MCF 10A (cell line): ENCODE measurements around the gene SREK1. TPM values are rescaled to one million over a fixed set of nuclear protein-coding genes. Genes with fewer than 3 reads are reported as not detected.

Experiments used
- BruUV-seq: library from RNA; stranded (reverse); fragments of 400-500 nt; replicated peaks from 2 replicates; lab custom pipeline; 2021; lab: Mats Ljungman, UMichigan
- CTCF ChIA-PET: fragments of 300-600 bp; sonication (Branson Sonifier 250); formaldehyde crosslinking; extraction: SDS; loops from one replicate; lab custom pipeline; 2021; ENCODE audit warnings: antibody characterized with exemption, inconsistent platforms; lab: Yijun Ruan, JAX
- POLR2A ChIA-PET: fragments of 300-600, 350-650 bp; sonication (Branson Sonifier 250); formaldehyde crosslinking; extraction: SDS; loops from one replicate; lab custom pipeline; 2020; ENCODE audit warnings: antibody characterized with exemption, inconsistent platforms; lab: Yijun Ruan, JAX
- DNase-seq: peaks from one replicate; pipeline ENCODE4 v3.0.0-alpha.2; 2018; ENCODE audit not compliant: unreplicated experiment
- H3K27ac Mint-ChIP-seq: one replicate; pipeline ENCODE4 v1.8.0; 2022; ENCODE audit warnings: mild to moderate bottlenecking, low read depth, mixed read lengths; ENCODE audit not compliant: unreplicated experiment
- H3K27me3 Mint-ChIP-seq: one replicate; pipeline ENCODE4 v1.8.0; 2022; ENCODE audit warnings: mixed read lengths; ENCODE audit not compliant: insufficient read depth, unreplicated experiment
- H3K36me3 Mint-ChIP-seq: one replicate; pipeline ENCODE4 v1.8.0; 2022; ENCODE audit warnings: mild to moderate bottlenecking, moderate library complexity, mixed read lengths; ENCODE audit not compliant: insufficient read depth, unreplicated experiment
- H3K4me1 Mint-ChIP-seq: one replicate; pipeline ENCODE4 v1.8.0; 2022; ENCODE audit warnings: mixed read lengths; ENCODE audit not compliant: insufficient read depth, unreplicated experiment
- H3K4me3 Mint-ChIP-seq: one replicate; pipeline ENCODE4 v1.8.0; 2022; ENCODE audit warnings: mild to moderate bottlenecking, moderate library complexity, mixed read lengths; ENCODE audit not compliant: unreplicated experiment
- H3K9me3 Mint-ChIP-seq: one replicate; pipeline ENCODE4 v1.8.0; 2022; ENCODE audit warnings: mixed read lengths; ENCODE audit not compliant: unreplicated experiment
- CTCF ChIP-seq: fragments of 200-600 bp; IDR thresholded peaks from one replicate; pipeline ENCODE4 v1.8.0; 2022; ENCODE audit warnings: antibody characterized with exemption, mild to moderate bottlenecking; ENCODE audit not compliant: unreplicated experiment
- intact Hi-C: fragments of 100-400 bp; cut with micrococcal nuclease; formaldehyde crosslinking; loops from 2 replicates; pipeline ENCODE4 v1.14.1; 2022
- total RNA-seq: library from RNA; stranded (reverse); gene quantifications from 2 replicates; pipeline ENCODE4 v1.2.3, GENCODE V29; 2022

The SREK1 gene
- total RNA-seq, 1 experiment from 2014 or later, result 102 TPM

GRCh38 chr5:66139318-66139712 lies 4.8 kb upstream of the SREK1 start:
- TF ChIP-seq CTCF, result no peak
- DNase-seq, result no peak
- intact Hi-C loops, result no loop called here

GRCh38 chr5:66142417-66142816 lies 1.7 kb upstream of the SREK1 start:
- BruUV-seq, result no TSS peak
- Mint-ChIP-seq H3K9me3 (no peaks in the 10 kb centered on the region), H3K4me1 (peaks cover 3% of the 10 kb centered on the region), H3K36me3 (peaks cover 10% of the 10 kb centered on the region), H3K27ac (no peak overlapping the region), H3K27me3 (no peaks in the 10 kb centered on the region), H3K4me3 (no peak overlapping the region)
- intact Hi-C loops, result no loop called here
- DNase-seq, result no peak
- ChIA-PET CTCF (no interaction called here), POLR2A (interaction anchor here (0.7 to 2.3 kb wide), 4 partner anchors 8 to 517 kb away, joined by 3 to 13 read pairs (median 4); no protein-coding TSS in a partner anchor)
- TF ChIP-seq CTCF, result no peak

More at GRCh38 chr5:66139318-66139712, 4.8 kb upstream of the SREK1 start:
- Mint-ChIP-seq H3K27ac (no peak overlapping the region), H3K4me1 (peaks cover 6% of the 10 kb centered on the region), H3K4me3 (no peak overlapping the region), H3K27me3 (no peaks in the 10 kb centered on the region), H3K9me3 (no peaks in the 10 kb centered on the region), H3K36me3 (peaks cover under 1% of the 10 kb centered on the region)
- BruUV-seq, result no TSS peak
- ChIA-PET CTCF (no interaction called here), POLR2A (no interaction called here)

DNA sequence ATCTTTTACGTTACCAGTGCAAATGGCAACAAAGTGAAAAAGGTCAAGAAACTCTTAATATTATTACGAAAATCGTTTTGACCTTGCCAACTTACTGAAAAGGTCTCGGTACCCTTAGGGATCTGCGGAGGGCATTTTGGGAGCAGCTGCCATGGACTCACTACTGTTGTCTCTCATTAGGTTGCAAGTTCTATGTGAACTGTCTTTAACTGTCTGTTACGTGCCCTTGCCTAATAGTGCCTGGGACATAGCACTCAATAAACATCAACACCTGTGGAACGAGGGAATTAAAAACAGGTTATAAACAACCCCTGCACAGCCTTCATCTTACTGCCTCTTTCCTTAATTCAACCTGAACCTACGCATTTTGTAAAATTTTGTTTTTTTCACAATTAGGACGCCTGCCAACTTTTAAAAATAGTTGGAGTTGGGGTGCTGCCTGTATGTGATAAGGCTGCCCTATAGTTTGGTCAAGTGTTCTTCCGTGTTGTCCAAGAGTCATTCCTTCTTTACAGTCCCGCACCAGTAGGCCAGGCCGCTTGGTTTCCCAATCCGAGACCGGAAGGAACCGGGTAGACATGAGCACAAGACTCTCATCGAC lies 527 bp upstream of the SREK1 start:
- no peak for TF ChIP-seq CTCF
- POLR2A ChIA-PET, result interaction anchor here (0.6 to 2.3 kb wide), 28 partner anchors 10 to 873 kb away, joined by 3 to 17 read pairs (median 5); partner anchors contain the start of genes CENPK, ERBIN, NLN and PPWD1
- Mint-ChIP-seq H3K9me3 (no peaks in the 10 kb centered on the region), H3K27ac (peak overlapping the region; percentile 100), H3K4me1 (peaks cover 8% of the 10 kb centered on the region), H3K4me3 (peak overlapping the region; percentile 85), H3K27me3 (no peaks in the 10 kb centered on the region), H3K36me3 (peaks cover 10% of the 10 kb centered on the region)
- BruUV-seq, result TSS peak; percentile 97
- no peak for DNase-seq
- CTCF ChIA-PET, result no interaction called here
- intact Hi-C loops, result loop anchor here (2.0 kb wide), 4 partner anchors 217 to 519 kb away; partner anchors contain the start of genes ERBIN, SHLD3, TRAPPC13 and TRIM23

DNA sequence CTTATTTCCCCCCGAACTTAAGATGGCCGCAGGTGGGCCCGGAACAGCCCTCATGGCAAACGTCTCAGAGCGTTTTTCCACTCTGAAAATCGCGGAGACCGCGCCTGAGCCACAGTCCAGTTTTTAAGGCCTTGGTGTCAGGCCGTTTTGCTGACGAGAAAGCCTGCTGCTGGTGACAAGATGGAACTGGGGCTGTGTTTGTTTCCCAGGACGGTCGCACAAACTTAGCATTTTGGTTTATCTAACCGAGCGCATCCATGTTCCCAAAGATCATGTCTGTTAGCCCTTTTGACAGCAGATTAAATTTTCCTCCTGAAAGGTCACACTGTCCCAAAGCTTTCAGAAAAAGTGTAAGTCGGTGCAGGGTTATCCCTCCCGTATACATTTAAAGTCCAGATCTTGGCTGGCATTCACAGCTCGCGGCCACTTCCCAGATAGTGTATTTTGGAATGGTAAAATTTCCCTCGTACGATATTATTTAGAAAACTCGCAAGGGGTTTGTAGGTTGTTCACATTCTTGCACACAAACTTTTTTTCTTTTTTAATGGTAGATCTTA lies 812 bp downstream of the SREK1 start:
- Mint-ChIP-seq H3K27ac (peak overlapping the region; percentile 100), H3K4me3 (peak overlapping the region; percentile 85), H3K9me3 (no peaks in the 10 kb centered on the region), H3K4me1 (peaks cover 11% of the 10 kb centered on the region), H3K36me3 (peaks cover 10% of the 10 kb centered on the region), H3K27me3 (no peaks in the 10 kb centered on the region)
- POLR2A ChIA-PET, result interaction anchor here (0.9 to 2.3 kb wide), 22 partner anchors 8 to 872 kb away, joined by 3 to 17 read pairs (median 6); partner anchors contain the start of genes CENPK, ERBIN, NLN and PPWD1
- CTCF ChIA-PET, result interaction anchor here (0.8 kb wide), 1 partner anchor 29 kb away, joined by 3 read pairs; no protein-coding TSS in a partner anchor
- no peak for TF ChIP-seq CTCF
- no peak for DNase-seq
- intact Hi-C loops, result loop anchor here (2.0 kb wide), 4 partner anchors 218 to 520 kb away; partner anchors contain the start of genes ERBIN, SHLD3, TRAPPC13 and TRIM23
- BruUV-seq, result no TSS peak
